Measurements from ENCODE around the gene CORO2B.

GRCh38 chr15:68574046-68574445, 4.7 kb upstream of the CORO2B start:
- TF ChIP-seq POLR2AphosphoS5 (IDR thresholded peaks at IDR 0.05; ENCODE audit: low read depth) (no peak), NANOG (IDR thresholded peaks at IDR 0.05; ENCODE audit: borderline replicate concordance) (no peak), ETS1 (IDR thresholded peaks at IDR 0.05) (no peak), CTCF (conservative IDR thresholded peaks at IDR 0.05; ENCODE audit: low read depth in 2 of 2) (no peak), EZH2 (IDR thresholded peaks at IDR 0.05; ENCODE audit: low read depth, unreplicated experiment) (no peak), EZH2phosphoT487 (IDR thresholded peaks at IDR 0.05; ENCODE audit: unreplicated experiment) (no peak)

Data from GM23338 (cell line).